ENCODE results near the gene ESR1.

GRCh38 chr6:152089992-152090391, 282.5 kb downstream of the ESR1 start:
- TF ChIP-seq, protein P1, sequence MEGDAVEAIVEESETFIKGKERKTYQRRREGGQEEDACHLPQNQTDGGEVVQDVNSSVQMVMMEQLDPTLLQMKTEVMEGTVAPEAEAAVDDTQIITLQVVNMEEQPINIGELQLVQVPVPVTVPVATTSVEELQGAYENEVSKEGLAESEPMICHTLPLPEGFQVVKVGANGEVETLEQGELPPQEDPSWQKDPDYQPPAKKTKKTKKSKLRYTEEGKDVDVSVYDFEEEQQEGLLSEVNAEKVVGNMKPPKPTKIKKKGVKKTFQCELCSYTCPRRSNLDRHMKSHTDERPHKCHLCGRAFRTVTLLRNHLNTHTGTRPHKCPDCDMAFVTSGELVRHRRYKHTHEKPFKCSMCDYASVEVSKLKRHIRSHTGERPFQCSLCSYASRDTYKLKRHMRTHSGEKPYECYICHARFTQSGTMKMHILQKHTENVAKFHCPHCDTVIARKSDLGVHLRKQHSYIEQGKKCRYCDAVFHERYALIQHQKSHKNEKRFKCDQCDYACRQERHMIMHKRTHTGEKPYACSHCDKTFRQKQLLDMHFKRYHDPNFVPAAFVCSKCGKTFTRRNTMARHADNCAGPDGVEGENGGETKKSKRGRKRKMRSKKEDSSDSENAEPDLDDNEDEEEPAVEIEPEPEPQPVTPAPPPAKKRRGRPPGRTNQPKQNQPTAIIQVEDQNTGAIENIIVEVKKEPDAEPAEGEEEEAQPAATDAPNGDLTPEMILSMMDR (IDR thresholded peaks at IDR 0.05; ENCODE audit: low read depth, low read length, missing input control) = no peak
- no peak for TF ChIP-seq MAX (IDR thresholded peaks at IDR 0.05)
